ENCODE measurements around the gene ME1.

The ME1 gene

DNA sequence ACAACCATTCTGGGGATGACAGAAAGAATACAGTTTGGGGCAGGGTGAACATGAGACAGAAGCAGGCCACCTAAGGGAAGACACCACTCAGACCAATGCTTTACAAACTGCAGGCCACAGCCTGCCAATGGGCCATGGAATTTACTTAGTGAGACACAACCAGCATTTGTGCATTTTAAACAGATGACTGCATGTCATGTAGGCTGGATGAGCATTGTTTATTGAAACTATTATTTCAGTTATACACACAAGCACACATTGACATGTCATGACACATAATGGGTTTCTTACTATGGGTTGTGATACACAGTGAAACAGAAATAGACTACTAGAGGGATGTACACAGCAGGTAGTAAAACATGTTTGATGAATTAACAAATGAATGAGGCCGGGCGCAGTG, 245.8 kb downstream of the ME1 start:
- POLR2A ChIA-PET (ENCODE audit: low non-redundant PET), result no interaction called here
- TF ChIP-seq, protein P1, sequence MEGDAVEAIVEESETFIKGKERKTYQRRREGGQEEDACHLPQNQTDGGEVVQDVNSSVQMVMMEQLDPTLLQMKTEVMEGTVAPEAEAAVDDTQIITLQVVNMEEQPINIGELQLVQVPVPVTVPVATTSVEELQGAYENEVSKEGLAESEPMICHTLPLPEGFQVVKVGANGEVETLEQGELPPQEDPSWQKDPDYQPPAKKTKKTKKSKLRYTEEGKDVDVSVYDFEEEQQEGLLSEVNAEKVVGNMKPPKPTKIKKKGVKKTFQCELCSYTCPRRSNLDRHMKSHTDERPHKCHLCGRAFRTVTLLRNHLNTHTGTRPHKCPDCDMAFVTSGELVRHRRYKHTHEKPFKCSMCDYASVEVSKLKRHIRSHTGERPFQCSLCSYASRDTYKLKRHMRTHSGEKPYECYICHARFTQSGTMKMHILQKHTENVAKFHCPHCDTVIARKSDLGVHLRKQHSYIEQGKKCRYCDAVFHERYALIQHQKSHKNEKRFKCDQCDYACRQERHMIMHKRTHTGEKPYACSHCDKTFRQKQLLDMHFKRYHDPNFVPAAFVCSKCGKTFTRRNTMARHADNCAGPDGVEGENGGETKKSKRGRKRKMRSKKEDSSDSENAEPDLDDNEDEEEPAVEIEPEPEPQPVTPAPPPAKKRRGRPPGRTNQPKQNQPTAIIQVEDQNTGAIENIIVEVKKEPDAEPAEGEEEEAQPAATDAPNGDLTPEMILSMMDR (conservative IDR thresholded peaks at IDR 0.05; ENCODE audit: low read depth), result no peak
- DNase-seq (ENCODE audit: low spot score), result no peak
- CTCF ChIA-PET, result no interaction called here
- no peak overlapping the region for H3K27ac ChIP-seq

DNA sequence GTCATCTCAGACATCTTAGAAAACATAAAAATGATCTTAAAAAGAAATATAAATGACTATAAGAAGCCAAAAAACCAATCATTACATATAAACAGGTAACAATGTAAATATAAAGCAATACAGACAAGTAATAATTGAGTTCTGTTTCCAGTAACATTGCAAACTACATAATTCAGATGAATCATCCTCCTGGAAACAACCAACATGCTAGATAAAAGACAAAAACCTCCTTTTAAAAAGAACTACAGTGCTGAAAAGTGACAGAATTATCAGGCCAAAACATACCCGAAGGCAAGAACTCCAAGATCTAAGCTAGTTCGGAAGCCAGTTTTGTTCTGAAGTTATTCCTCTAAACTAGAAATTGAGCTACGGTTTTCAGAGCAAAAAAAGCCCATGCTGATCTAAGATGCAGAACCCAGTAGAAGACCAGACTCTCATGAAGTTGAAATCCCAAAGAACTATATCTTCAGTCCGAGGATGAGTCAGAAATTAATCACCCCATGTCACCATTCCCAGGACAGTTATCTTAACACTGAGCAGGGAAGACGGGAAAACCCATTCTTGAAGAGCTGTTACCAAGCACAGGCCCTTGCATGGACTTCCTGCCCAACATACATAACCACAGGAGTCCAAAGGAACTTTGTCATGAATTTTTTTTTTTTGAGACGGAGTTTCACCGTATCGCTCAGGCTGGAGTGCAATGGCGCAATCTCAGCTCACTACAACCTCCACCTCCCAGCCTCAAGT, 247.6 kb downstream of the ME1 start:
- ChIA-PET CTCF (interaction anchor here (0.9 kb wide), 1 partner anchor 32 kb away, joined by 3 read pairs; no protein-coding TSS in a partner anchor), POLR2A (ENCODE audit: low non-redundant PET) (no interaction called here)
- H3K27ac ChIP-seq, result peak overlapping the region; percentile 75
- TF ChIP-seq, protein P1 (conservative IDR thresholded peaks at IDR 0.05; ENCODE audit: low read depth), result no peak
- DNase-seq (ENCODE audit: low spot score), result peak; percentile 42

DNA sequence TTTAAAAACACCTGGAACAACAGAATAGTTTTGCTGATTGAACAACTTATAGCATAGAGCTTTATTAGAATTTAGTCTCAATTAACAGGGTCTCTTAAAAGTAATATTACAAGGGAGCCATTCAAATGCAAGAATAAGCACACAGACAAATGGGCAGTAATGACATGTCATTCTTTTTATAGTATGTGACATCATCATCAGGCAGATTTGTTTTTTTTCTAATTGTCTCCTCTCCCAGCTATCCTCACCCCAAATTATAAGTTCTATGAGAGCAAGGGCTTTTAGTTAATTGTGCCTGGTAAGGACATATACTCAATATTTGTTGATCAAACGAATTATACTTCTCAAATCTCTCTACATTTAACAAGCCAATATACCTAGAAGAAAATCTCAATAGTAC, 248.7 kb downstream of the ME1 start:
- TF ChIP-seq, protein P1 (conservative IDR thresholded peaks at IDR 0.05; ENCODE audit: low read depth), result no peak
- no peak overlapping the region for H3K27ac ChIP-seq
- POLR2A ChIA-PET (ENCODE audit: low non-redundant PET), result no interaction called here
- DNase-seq (ENCODE audit: low spot score), result no peak
- CTCF ChIA-PET, result no interaction called here

DNA sequence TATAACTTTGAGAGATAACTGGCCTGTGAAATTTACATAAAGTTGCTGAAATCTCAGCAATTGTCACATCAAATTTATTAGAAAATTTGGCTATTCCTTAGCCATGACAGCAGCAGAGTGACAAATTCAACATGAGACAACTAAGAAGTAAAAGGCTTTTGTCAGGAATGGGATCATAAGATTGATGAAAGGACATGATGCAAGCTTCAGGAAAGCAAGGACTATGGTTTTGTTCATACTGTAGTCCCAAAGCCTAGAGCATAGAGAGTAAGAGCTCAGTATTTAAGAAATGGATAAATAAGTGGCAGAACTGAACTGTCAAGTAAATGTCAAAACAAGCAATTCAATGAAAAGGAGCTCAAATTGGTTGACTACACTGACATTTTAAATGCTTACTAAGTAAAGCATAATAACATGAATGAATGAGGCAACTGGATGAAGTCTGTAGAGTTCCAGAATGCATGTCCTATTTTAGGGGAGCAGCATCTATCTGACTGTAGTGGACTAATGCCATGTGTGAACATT, 250.4 kb downstream of the ME1 start:
- POLR2A ChIA-PET (ENCODE audit: low non-redundant PET), result no interaction called here
- TF ChIP-seq, protein P1 (conservative IDR thresholded peaks at IDR 0.05; ENCODE audit: low read depth), result no peak
- CTCF ChIA-PET, result no interaction called here
- H3K27ac ChIP-seq, result no peak overlapping the region
- DNase-seq (ENCODE audit: low spot score), result no peak

DNA sequence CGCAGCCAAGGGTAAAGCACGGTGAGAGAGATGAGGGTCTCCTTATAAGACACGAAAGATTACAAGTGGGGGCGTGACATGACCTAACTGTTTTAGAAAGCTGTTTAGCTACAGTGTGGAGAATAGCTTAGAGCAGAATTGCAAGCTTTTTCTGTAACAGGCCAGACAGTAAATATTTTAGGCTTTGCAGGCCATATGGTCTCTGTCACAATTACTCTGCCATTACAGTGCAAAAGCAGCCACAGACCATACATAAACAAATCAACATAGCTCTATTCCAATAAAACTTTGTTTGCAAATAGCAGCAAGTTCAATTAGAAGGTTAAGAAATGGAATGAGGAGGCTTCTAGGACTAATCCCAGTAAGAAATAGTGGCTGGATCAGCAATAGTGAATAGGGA, 254.6 kb downstream of the ME1 start:
- H3K27ac ChIP-seq, result no peak overlapping the region
- TF ChIP-seq, protein P1 (conservative IDR thresholded peaks at IDR 0.05; ENCODE audit: low read depth), result no peak
- CTCF ChIA-PET, result interaction anchor here (0.7 to 1.2 kb wide), 2 partner anchors 9 to 39 kb away, joined by 3 read pairs; no protein-coding TSS in a partner anchor
- POLR2A ChIA-PET (ENCODE audit: low non-redundant PET), result no interaction called here
- no peak for DNase-seq (ENCODE audit: low spot score)

DNA sequence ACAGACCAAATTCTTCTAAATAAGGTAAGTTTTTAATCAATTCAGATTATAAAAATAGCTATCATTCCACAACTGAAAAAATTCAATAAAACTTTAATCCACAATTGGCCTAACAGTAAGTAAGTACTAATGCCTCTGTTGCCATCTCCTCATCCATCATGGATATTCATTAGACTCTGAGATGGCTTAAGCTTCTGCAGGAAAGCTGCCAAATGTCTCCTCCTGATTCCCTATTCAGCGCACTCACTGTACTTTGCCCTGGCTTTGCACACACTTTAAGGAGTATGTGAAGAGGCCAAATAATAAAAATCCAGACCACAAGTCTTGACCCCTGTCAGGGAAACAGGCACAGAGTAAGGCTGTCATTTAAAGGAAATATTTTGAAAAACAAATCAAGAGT, 261.3 kb downstream of the ME1 start:
- DNase-seq (ENCODE audit: low spot score), result no peak
- TF ChIP-seq, protein P1 (conservative IDR thresholded peaks at IDR 0.05; ENCODE audit: low read depth), result no peak
- CTCF ChIA-PET, result interaction anchor here (1.1 kb wide), 1 partner anchor 102 kb away, joined by 3 read pairs; no protein-coding TSS in a partner anchor
- H3K27ac ChIP-seq, result no peak overlapping the region
- POLR2A ChIA-PET (ENCODE audit: low non-redundant PET), result no interaction called here

All from RWPE1 (cell line).